DMS79 (cell line): Measurements from ENCODE around the gene PCIF1.
"Not testable (repeated sequence)": the region's sequence is repeated elsewhere in the genome, so short reads cannot be mapped to it uniquely, and the experiment has no call there.

Experiments used
- DNase-seq: peaks from one replicate; lab custom pipeline; 2025; lab: John Stamatoyannopoulos, UW

The PCIF1 gene

GRCh38 chr20:45934586-45935415 is at the start of gene PCIF1:
Gene PCIF1 (plus strand): TSS chr20:45934683. CDS start chr20:45939000, 4,317 bp downstream.
- DNase-seq: peak; percentile 74

DNA sequence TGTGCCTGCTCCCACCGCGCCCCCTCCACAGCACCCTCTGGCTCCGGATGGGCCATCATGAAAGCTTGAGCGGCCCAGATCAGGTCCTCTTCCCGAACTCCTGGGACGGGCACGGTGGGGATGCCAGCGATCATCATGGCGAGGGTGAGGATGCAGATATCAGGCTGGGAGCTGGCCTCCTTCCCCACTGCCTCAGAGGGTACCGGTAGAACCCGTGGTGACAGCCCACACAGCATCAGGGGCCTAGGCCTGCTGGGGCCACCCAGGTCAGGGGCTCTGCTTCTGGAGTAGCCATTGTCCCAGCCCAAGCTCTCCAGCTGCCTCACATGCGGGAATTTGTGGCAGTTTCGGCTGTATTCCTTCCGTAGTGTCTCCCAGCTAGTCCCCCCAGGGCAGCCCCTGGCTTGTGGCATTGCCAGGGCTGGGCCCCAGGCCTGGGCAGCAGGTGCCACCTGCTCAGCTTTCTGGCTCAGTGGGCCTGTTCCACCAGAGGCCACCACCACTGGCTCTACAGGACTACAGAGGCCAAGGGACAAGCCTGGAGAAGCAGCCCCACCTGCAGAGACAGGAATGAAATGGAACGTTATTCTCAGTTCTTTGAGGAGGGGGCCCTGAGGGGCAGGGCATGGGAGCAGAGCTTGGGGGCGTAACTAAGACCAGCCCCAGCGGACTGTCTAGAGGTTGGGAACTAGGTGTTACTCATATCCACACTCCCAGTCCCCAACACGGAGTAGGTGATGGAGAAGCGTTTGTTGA is 47.7 kb upstream of the PCIF1 start:
- no peak for DNase-seq

DNA sequence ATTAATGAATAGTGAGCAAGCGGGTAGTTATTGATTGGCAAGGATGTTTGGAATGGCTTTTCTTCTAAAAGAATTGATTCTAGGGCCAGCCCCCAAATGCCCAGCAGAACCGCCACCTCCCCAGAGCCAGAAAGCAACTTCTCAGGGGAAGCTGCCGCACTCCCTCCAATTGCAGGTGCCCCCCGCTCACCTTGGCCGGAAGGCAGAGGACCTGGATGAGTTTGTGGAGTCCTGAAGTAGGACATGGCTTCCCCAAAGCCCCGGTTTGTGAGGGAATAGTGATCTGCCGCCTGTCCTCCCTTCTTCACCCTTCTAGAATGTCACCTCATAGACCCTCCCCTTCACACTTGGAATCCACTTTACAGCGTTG is 47.2 kb upstream of the PCIF1 start, which contains the start of gene SPATA25:
Gene SPATA25 (minus strand): TSS at position 277 of the 370 bp plus-strand sequence. CDS start 32 bp downstream, at position 245.
- no peak for DNase-seq

DNA sequence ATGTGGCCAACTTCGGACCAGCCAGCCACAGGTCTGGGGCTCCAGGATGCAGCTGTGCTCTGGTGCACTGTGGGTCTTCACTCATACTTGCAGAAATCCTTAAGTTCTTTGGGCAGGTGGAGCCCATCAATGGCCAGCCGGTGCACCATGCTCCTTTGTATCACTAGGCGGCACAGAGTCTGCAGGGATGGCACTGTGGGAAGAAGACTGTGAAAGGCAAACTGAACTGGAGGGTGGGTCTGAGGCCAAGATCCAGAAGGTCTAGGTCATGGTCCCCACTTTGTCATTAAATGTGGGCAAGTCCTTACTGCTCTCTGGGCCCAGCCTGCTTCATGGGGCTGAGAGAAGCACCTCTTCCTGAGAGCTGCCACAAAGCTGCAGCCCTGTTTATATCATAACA is 45.8 kb upstream of the PCIF1 start:
- no peak for DNase-seq

DNA sequence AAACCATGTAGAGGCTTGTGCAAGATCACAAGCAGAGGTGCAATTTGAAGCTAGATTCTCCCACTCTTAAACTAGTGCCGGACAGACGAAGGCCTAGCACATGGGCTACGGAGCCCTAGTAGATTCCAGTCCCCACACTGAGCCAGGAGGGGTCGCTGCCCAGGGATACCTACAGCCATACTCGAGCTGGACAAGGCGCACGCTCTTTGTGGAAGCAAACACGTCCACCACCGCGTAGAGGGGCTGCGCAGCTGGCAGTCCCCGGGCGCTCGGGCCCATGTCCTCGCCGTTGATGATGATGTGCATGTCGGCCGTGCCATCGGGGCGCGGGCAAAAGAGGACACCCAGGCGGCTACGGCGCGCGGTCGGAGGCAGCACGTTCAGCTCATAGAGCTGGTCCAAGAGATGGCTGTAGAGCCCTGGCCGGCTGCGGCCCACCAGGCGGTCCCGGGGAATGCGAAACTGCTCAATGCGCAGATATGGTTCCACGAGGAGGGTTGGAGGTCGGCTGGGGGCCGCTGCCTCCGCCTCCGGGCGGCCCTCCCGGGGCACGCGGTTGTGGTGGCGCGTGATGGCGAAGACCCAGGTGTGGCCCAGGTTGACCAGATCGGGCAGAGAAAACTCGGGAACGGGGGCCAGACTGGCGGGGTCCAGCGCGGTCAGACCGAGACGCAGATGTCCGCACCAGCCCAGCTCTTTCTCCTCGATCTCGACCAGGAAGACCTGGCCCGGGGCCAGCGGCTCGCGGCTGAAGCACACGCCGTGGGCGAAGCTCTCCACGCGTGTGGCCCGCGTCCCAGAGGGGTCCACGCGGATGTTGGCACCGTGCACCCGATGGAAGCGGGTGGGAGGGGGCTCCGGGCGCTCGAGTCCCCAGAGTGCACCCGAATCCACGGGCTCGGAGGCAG is 44.2 kb upstream of the PCIF1 start:
- no peak for DNase-seq

DNA sequence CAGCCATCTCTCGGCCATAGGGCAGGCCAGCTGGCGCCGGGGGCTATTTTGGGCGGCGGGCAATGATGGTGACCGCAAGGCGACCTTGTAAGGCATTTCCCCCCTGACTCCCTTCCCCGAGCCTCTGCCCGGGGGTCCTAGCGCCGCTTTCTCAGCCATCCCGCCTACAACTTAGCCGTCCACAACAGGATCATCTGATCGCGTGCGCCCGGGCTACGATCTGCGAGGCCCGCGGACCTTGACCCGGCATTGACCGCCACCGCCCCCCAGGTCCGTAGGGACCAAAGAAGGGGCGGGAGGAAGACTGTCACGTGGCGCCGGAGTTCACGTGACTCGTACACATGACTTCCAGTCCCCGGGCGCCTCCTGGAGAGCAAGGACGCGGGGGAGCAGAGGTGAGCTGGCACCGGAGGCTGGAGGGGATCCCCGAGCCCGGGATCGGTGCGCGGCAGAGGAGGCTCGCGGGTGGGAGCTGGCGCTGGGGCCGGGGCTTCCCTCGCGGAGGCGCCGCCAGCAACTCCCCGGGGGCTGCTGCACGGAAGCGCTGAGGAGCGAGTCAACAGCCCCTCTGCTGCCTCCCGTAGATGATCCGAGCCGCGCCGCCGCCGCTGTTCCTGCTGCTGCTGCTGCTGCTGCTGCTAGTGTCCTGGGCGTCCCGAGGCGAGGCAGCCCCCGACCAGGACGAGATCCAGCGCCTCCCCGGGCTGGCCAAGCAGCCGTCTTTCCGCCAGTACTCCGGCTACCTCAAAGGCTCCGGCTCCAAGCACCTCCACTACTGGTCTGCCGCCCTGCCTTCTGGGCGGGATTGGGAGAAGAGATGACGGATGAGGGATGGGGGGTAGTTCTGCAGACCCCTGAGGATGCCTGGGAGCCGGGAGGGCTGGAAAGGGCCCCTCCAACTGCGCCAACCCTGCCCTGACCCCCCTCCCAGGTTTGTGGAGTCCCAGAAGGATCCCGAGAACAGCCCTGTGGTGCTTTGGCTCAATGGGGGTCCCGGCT is 43.2 kb upstream of the PCIF1 start, which contains the start of the genes CTSA and NEURL2:
Gene CTSA (plus strand): TSS at position 351 of the 999 bp plus-strand sequence. CDS start 234 bp downstream, at position 585.
Gene NEURL2 (minus strand): TSS at position 224 of the 999 bp plus-strand sequence. CDS start 217 bp downstream, at position 7.
- peak; percentile 27 for DNase-seq

DNA sequence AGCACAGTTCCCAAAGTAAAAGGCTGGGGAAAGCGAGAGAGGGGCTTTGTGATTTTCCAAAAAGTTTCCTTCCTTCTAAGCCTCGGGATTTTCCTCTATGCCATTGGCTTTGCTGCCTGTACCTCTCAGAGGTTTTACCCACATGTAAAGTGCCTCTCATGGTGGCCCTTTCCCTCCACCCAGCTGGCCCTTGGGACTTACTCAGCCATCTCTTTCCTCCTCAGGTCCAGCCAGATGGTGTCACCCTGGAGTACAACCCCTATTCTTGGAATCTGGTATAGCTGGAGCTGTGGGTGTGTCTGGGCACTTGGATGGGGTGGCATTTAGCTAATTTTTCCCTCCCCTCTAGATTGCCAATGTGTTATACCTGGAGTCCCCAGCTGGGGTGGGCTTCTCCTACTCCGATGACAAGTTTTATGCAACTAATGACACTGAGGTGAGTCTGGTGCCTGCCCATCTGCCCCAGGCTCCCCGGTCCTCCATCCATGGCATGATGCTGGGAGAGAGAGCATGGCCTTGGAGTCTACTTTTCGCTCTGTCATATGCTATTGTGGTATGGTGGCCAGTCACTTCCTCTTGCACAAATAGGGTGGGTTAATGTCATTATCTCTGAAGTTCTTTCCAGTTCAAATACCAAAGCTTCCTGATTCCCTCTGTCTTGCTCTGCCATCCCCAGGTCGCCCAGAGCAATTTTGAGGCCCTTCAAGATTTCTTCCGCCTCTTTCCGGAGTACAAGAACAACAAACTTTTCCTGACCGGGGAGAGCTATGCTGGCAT is 42.2 kb upstream of the PCIF1 start:
- DNase-seq: no peak

DNA sequence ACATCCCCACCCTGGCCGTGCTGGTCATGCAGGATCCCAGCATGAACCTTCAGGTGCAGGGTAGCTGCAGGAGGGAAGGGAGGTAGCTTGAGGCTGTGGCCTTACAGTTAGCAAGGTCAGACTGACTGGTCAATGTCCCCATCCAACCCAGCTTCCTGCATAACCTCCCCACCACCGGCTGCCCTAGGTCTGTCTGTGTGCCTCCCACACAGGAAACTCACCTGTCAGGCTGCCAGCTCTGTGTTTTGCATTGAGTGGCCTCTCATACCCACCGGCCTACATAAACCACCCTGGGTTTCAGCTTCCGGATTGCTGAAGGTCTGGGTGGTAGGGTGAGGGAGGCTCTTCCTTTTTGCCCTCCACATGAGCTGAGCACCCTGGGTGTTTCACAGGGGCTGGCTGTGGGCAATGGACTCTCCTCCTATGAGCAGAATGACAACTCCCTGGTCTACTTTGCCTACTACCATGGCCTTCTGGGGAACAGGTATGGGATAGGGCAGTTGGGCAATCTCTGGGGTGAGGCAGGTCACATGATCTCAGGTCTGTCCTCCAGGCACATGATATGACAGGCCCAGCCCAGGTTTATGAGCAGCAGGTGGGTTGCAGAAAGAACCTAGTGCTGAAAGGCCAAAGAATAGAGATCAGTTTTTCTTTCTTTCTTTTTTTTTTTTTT is 41.5 kb upstream of the PCIF1 start:
- DNase-seq: no peak

DNA sequence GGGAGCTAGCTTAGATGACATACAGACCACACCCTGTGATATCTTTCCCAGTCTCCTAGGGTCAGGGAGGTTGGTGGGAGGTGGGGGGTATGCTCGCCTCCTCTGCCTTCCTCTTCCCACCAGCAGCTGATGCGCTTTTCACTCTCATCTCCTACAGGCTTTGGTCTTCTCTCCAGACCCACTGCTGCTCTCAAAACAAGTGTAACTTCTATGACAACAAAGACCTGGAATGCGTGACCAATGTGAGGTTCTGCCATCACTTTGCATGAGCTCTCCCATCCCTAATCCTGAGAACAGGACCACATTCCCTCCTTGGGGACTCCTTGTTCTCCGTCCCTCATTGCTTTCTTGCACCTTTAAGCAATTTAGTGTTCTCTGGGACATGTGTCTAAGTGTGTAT is 40.7 kb upstream of the PCIF1 start:
- DNase-seq: no peak

- no peak for DNase-seq
Measured at GRCh38 chr20:45894797-45895196, 39.7 kb upstream of the PCIF1 start.

- DNase-seq: no peak
Measured at GRCh38 chr20:45896641-45897161, 37.8 kb upstream of the PCIF1 start.

- DNase-seq: no peak
Measured at GRCh38 chr20:45897289-45897688, 37.2 kb upstream of the PCIF1 start.

DNA sequence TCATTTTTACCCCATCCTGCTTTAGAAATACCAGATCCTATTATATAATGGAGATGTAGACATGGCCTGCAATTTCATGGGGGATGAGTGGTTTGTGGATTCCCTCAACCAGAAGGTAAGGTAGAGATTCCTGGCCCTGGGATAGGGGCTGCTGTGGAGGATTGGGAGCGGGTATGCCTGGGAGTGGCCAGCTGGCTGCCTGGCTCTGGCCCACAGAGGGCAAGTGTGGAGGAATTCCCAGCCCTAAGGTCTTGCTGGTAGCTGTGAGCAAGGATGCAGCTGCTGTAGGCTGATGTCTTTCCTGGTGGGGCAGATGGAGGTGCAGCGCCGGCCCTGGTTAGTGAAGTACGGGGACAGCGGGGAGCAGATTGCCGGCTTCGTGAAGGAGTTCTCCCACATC is 36.8 kb upstream of the PCIF1 start:
- DNase-seq: no peak

- no peak for DNase-seq
Measured at GRCh38 chr20:45898285-45898684, 36.2 kb upstream of the PCIF1 start.

GRCh38 chr20:45899046-45899835 is 35.2 kb upstream of the PCIF1 start:
- no peak for DNase-seq

GRCh38 chr20:45901332-45901731 is 33.2 kb upstream of the PCIF1 start:
- DNase-seq: not testable (repeated sequence)

- DNase-seq: no peak
Measured at GRCh38 chr20:45902199-45902701, 32.2 kb upstream of the PCIF1 start.
